D341Med (cell line): ENCODE data around the gene UGT1A6.

Experiments
- DNase-seq: peaks from one replicate; pipeline ENCODE4 v3.0.0; 2012; ENCODE audit warnings: low spot score

The UGT1A6 gene

GRCh38 chr2:233768076-233768475 is 75.4 kb downstream of the UGT1A6 start:
- DNase-seq, result no peak

GRCh38 chr2:233769260-233769659 is 76.6 kb downstream of the UGT1A6 start:
- DNase-seq, result no peak

GRCh38 chr2:233772153-233772552 is 79.5 kb downstream of the UGT1A6 start:
- no peak for DNase-seq

- no peak for DNase-seq
These were observed 79.9 kb downstream of the UGT1A6 start for GRCh38 chr2:233772583-233772982.

- no peak for DNase-seq
These were observed 81.2 kb downstream of the UGT1A6 start for GRCh38 chr2:233773854-233774253.

- DNase-seq, result no peak
These were observed 82.7 kb downstream of the UGT1A6 start for GRCh38 chr2:233775414-233775813.

- no peak for DNase-seq
These were observed 85.3 kb downstream of the UGT1A6 start, which contains the start of gene MROH2A for GRCh38 chr2:233778030-233778429. TSS of gene MROH2A (plus strand) at chr2:233778330. CDS start at chr2:233779359, 1,029 bp downstream.

GRCh38 chr2:233779722-233780121 is 87.0 kb downstream of the UGT1A6 start:
- DNase-seq, result no peak

GRCh38 chr2:233780771-233781170 is 88.1 kb downstream of the UGT1A6 start:
- DNase-seq, result no peak

- no peak for DNase-seq
These were observed 96.9 kb downstream of the UGT1A6 start for GRCh38 chr2:233789554-233789953.

- no peak for DNase-seq
These were observed 98.6 kb downstream of the UGT1A6 start for GRCh38 chr2:233791151-233791882.

GRCh38 chr2:233791883-233792329 is 99.2 kb downstream of the UGT1A6 start:
- no peak for DNase-seq

- DNase-seq, result no peak
These were observed 100.0 kb downstream of the UGT1A6 start for GRCh38 chr2:233792720-233793119.

- no peak for DNase-seq
These were observed 100.9 kb downstream of the UGT1A6 start for GRCh38 chr2:233793465-233794127.

GRCh38 chr2:233794128-233794658 is 101.5 kb downstream of the UGT1A6 start:
- DNase-seq, result no peak

- no peak for DNase-seq
These were observed 103.1 kb downstream of the UGT1A6 start for GRCh38 chr2:233795735-233796171.

- DNase-seq, result no peak
These were observed 103.6 kb downstream of the UGT1A6 start for GRCh38 chr2:233796254-233796653.

GRCh38 chr2:233798335-233799086 is 105.8 kb downstream of the UGT1A6 start:
- DNase-seq, result no peak

GRCh38 chr2:233799087-233799665 is 106.5 kb downstream of the UGT1A6 start:
- DNase-seq, result no peak

GRCh38 chr2:233799716-233800115 is 107.0 kb downstream of the UGT1A6 start:
- DNase-seq, result no peak

GRCh38 chr2:233800208-233800607 is 107.5 kb downstream of the UGT1A6 start:
- no peak for DNase-seq
